GM12874 (cell line): ENCODE data around the gene JADE2.

Experiments
- TF ChIP-seq, protein P1 (sequence below): IDR thresholded peaks from 2 replicates; pipeline ENCODE4 v1.5.1; 2011; ENCODE audit warnings: low read depth, mild to moderate bottlenecking, control low read depth, low read length, moderate library complexity; ENCODE audit not compliant: insufficient read depth

Gene JADE2

GRCh38 chr5:134560698-134561097 is 35.2 kb downstream of the JADE2 start:
- TF ChIP-seq, protein P1, sequence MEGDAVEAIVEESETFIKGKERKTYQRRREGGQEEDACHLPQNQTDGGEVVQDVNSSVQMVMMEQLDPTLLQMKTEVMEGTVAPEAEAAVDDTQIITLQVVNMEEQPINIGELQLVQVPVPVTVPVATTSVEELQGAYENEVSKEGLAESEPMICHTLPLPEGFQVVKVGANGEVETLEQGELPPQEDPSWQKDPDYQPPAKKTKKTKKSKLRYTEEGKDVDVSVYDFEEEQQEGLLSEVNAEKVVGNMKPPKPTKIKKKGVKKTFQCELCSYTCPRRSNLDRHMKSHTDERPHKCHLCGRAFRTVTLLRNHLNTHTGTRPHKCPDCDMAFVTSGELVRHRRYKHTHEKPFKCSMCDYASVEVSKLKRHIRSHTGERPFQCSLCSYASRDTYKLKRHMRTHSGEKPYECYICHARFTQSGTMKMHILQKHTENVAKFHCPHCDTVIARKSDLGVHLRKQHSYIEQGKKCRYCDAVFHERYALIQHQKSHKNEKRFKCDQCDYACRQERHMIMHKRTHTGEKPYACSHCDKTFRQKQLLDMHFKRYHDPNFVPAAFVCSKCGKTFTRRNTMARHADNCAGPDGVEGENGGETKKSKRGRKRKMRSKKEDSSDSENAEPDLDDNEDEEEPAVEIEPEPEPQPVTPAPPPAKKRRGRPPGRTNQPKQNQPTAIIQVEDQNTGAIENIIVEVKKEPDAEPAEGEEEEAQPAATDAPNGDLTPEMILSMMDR: no peak

GRCh38 chr5:134561871-134562296 is 36.4 kb downstream of the JADE2 start:
- TF ChIP-seq, protein P1: no peak

- TF ChIP-seq, protein P1: no peak
These were observed 37.8 kb downstream of the JADE2 start for GRCh38 chr5:134563221-134563620.

DNA sequence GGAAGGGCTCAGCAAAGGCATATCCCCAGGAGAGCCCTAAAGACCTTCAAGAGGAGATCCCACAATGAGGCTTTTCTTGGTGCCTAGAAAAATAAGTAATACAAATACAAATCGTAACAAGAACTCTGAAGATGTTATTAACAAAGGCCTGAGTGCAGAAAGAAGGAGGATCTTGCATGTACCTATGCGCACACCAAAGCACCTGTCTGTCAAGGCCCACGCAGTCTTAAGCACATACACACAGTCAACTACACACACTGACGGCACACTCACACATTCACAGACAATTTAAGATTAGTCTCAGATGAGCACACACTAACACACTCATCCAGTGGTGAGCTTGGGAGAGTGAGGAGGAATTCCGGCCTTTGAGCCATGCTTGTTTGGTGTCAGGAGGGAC is 38.5 kb downstream of the JADE2 start:
- TF ChIP-seq, protein P1: no peak

DNA sequence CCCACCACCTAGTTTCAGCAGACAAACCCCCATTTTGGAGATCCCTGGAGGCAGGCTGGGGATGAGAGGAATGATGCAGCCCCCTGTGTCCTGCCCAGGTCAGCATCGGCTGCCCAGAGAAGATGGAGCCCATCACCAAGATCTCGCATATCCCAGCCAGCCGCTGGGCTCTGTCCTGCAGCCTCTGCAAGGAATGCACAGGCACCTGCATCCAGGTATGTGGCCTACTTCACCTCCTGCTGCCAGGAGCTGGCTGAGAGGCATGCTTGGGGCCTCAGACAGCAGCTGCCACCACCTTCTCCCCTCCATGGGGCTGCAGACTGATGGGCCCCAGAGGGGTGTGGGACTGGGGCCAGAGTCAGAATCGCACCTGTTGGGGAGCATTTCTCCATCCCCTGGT is 38.9 kb downstream of the JADE2 start:
- TF ChIP-seq, protein P1: no peak

DNA sequence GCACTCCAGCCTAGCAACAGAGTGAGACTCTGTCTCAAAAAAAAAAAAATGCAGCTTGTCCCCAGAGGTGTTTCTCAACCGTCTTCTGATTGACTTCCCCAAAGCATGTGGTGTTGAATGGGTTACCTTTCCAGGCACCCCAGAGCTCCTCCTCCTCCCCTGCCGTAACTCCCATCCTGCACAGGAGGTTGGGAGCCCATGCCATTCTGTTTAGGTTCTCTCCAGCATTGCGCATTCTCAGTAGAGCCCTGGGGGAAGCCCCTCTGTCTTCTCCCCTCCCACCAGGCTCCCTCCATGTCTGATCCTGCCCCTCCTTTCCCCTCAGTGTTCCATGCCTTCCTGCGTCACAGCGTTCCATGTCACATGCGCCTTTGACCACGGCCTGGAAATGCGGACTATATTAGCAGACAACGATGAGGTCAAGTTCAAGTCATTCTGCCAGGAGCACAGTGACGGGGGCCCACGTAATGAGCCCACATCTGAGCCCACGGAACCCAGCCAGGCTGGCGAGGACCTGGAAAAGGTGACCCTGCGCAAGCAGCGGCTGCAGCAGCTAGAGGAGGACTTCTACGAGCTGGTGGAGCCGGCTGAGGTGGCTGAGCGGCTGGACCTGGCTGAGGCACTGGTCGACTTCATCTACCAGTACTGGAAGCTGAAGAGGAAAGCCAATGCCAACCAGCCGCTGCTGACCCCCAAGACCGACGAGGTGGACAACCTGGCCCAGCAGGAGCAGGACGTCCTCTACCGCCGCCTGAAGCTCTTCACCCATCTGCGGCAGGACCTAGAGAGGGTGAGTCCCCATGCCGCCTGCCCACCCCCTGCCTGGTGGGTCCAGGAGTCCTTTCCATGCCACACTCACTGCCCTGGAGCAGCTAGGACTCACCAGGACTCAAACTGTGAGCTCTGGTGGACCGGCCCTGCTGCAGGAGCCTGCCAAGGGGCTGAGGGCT is 40.6 kb downstream of the JADE2 start:
- TF ChIP-seq, protein P1: no peak

- TF ChIP-seq, protein P1: no peak
These were observed 41.3 kb downstream of the JADE2 start for GRCh38 chr5:134566741-134567221.
